ENCODE measurements around the gene EXOC3. TPM values are rescaled to one million over a fixed set of nuclear protein-coding genes. Genes with fewer than 3 reads are reported as not detected.

The EXOC3 gene
- total RNA-seq, 1 experiment from 2014 or later: 52.4 TPM

DNA sequence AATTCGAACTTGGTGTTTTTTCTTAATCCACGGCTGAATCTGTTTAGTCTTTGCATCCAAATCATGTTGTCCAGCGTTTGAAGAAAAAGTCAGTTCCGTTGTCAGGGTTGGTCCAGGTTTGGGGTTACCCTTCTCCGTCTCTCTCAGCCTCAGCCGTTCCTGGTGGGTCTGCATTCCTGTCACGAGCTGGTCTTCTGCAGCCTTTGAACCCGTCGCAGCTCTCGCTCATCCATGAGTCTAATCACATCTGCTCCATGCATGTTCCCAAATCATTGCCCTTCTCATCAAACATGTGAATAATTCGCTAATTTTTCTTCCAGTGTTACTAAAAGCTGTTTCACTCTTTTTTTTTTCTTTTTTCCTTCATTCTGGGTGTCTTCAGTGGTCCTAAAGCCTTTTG, 39.0 kb upstream of the EXOC3 start:
- POLR2A ChIA-PET: no interaction called here
- TF ChIP-seq CTCF (IDR thresholded peaks at IDR 0.05 in 2 of 3, conservative IDR thresholded peaks at IDR 0.05 in 1 of 3; ENCODE audit: borderline replicate concordance in 1 of 3, insufficient read depth in 1 of 3, low read depth in 2 of 3, low read length in 2 of 3) (no peak), FOSL1 (IDR thresholded peaks at IDR 0.05; ENCODE audit: low read depth) (no peak), ELF1 (IDR thresholded peaks at IDR 0.05; ENCODE audit: borderline replicate concordance, low read depth) (no peak), TCF7L2 (IDR thresholded peaks at IDR 0.05; ENCODE audit: borderline replicate concordance, extremely low read depth, insufficient read depth, insufficient read length) (no peak), SIN3A (IDR thresholded peaks at IDR 0.05; ENCODE audit: low read depth) (no peak), POLR2A (IDR thresholded peaks at IDR 0.05; ENCODE audit: borderline replicate concordance, extremely low read depth, insufficient read depth, insufficient read length) (no peak), JUND (IDR thresholded peaks at IDR 0.05) (no peak)
- TF ChIP-seq, protein P1, sequence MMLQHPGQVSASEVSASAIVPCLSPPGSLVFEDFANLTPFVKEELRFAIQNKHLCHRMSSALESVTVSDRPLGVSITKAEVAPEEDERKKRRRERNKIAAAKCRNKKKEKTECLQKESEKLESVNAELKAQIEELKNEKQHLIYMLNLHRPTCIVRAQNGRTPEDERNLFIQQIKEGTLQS (IDR thresholded peaks at IDR 0.05): no peak

More for the DNA sequence above, 39.0 kb upstream of the EXOC3 start:
- no peak overlapping the region for H3K9ac ChIP-seq (ENCODE audit: low read length)
- RAD21 ChIA-PET (ENCODE audit: low non-redundant PET in 1 of 2, low total read pairs in 2 of 2, uncharacterized antibody in 2 of 2, unreplicated experiment in 2 of 2): no interaction called here
- no peaks in the 10 kb centered on the region for H3K9me2 ChIP-seq (ENCODE audit: insufficient read depth)
- no peak for DNase-seq (ENCODE audit: low read depth, low spot score)
- no TSS peak for BruUV-seq (replicated peaks)
- no peak overlapping the region for H3K4me2 ChIP-seq (ENCODE audit: low read length)
- no peak overlapping the region for H2AFZ ChIP-seq (ENCODE audit: low read depth, low read length, poor library complexity, severe bottlenecking)
- peaks cover 17 to 53% of the 10 kb centered on the region in 2 experiments for H3K4me1 ChIP-seq (ENCODE audit: control insufficient read depth in 1 of 2, insufficient read depth in 2 of 2, low read length in 2 of 2)
- CTCF ChIA-PET: interaction anchor here (1.2 to 2.8 kb wide), 2 partner anchors 10 to 87 kb away, joined by 3 to 18 read pairs; no protein-coding TSS in a partner anchor
- H3K36me3 ChIP-seq (ENCODE audit: control insufficient read depth in 1 of 2, insufficient read depth in 2 of 2, low read length in 2 of 2): no peaks in the 10 kb centered on the region
- no peak overlapping the region for H3K4me3 ChIP-seq (replicated peaks in 1 of 2; ENCODE audit: low read depth in 1 of 2, low read length in 2 of 2)
- H3K9me3 ChIP-seq (ENCODE audit: control insufficient read depth in 1 of 2, insufficient read depth in 1 of 2, low read depth in 1 of 2, low read length in 2 of 2): no peaks in the 10 kb centered on the region
- intact Hi-C loops (cut with micrococcal nuclease): no loop called here
- H3K27me3 ChIP-seq (ENCODE audit: insufficient read depth, low read length): no peaks in the 10 kb centered on the region
- H3K79me2 ChIP-seq (ENCODE audit: insufficient read depth, low read length): no peaks in the 10 kb centered on the region
- ATAC-seq: no peak
- H4K20me1 ChIP-seq (ENCODE audit: insufficient read depth): no peaks in the 10 kb centered on the region
- H3K27ac ChIP-seq (ENCODE audit: low read depth, low read length): no peak overlapping the region
